H9 (cell line): ENCODE data around the gene SYT7. TPM values are rescaled to one million over a fixed set of nuclear protein-coding genes. Genes with fewer than 3 reads are reported as not detected.

ENCODE experiments used
- DNase-seq: peaks from one replicate; pipeline ENCODE4 v3.0.0-alpha.2; 2017
- H2AFZ ChIP-seq: one replicate; pipeline ENCODE4 v1.6.1; 2013; ENCODE audit warnings: mild to moderate bottlenecking, low read length, control low read depth, moderate library complexity
- H2AK5ac ChIP-seq: 2 replicates; pipeline ENCODE4 v1.6.1; 2013; ENCODE audit warnings: low read length, control low read depth, mixed read lengths; ENCODE audit not compliant: insufficient read length
- H2BK120ac ChIP-seq: one replicate; pipeline ENCODE4 v1.6.1; 2013; ENCODE audit warnings: low read depth, mild to moderate bottlenecking, low read length, control low read depth, inconsistent platforms; ENCODE audit not compliant: poor library complexity, severe bottlenecking
- H2BK12ac ChIP-seq: 2 replicates; pipeline ENCODE4 v1.6.1; 2013; ENCODE audit warnings: low read length, control low read depth, mixed read lengths, low read depth; ENCODE audit not compliant: insufficient read length
- H2BK15ac ChIP-seq: 2 replicates; pipeline ENCODE4 v1.6.1; 2013; ENCODE audit warnings: low read depth, low read length, control low read depth
- H2BK20ac ChIP-seq: one replicate; pipeline ENCODE4 v1.6.1; 2013; ENCODE audit warnings: low read depth, mild to moderate bottlenecking, low read length, control low read depth, inconsistent platforms; ENCODE audit not compliant: poor library complexity, severe bottlenecking
- H2BK5ac ChIP-seq: 2 replicates; pipeline ENCODE4 v1.6.1; 2013; ENCODE audit warnings: low read length, control low read depth, mixed read lengths; ENCODE audit not compliant: insufficient read length
- H3K14ac ChIP-seq: 2 replicates; pipeline ENCODE4 v1.6.1; 2013; ENCODE audit warnings: low read length, control low read depth; ENCODE audit not compliant: insufficient read depth
- H3K18ac ChIP-seq: 2 replicates; pipeline ENCODE4 v1.6.1; 2013; ENCODE audit warnings: low read depth, mild to moderate bottlenecking, mixed read lengths, low read length, control low read depth; ENCODE audit not compliant: insufficient read length
- H3K23ac ChIP-seq: 2 replicates; pipeline ENCODE4 v1.6.1; 2013; ENCODE audit warnings: low read length, control low read depth, mixed read lengths, low read depth; ENCODE audit not compliant: insufficient read length
- H3K23me2 ChIP-seq: 2 replicates; pipeline ENCODE4 v1.6.1; 2013; ENCODE audit warnings: low read depth, mild to moderate bottlenecking, mixed read lengths, low read length, control low read depth; ENCODE audit not compliant: insufficient read length, poor library complexity, severe bottlenecking
- H3K27ac ChIP-seq: 2 replicates; pipeline ENCODE4 v1.5.1; 2013; ENCODE audit warnings: low read length, control low read depth, mixed read lengths, low read depth; ENCODE audit not compliant: insufficient read length
- H3K27me3 ChIP-seq: 2 replicates; pipeline ENCODE4 v1.6.1; 2013; ENCODE audit warnings: low read length, control low read depth, inconsistent platforms; ENCODE audit not compliant: insufficient read depth
- H3K4ac ChIP-seq: 2 replicates; pipeline ENCODE4 v1.6.1; 2013; ENCODE audit warnings: low read depth, mild to moderate bottlenecking, control low read depth, inconsistent platforms, low read length, moderate library complexity
- H3K4me1 ChIP-seq: 2 replicates; pipeline ENCODE4 v1.6.1; 2013; ENCODE audit warnings: low read length, control low read depth, inconsistent platforms; ENCODE audit not compliant: insufficient read depth
- H3K4me2 ChIP-seq: 2 replicates; pipeline ENCODE4 v1.6.1; 2013; ENCODE audit warnings: low read length, control low read depth, mixed read lengths; ENCODE audit not compliant: insufficient read length, insufficient read depth
- H3K56ac ChIP-seq: 2 replicates; pipeline ENCODE4 v1.6.1; 2013; ENCODE audit warnings: low read depth, mild to moderate bottlenecking, mixed read lengths, low read length, control low read depth; ENCODE audit not compliant: insufficient read length
- H3K79me1 ChIP-seq: 2 replicates; pipeline ENCODE4 v1.6.1; 2013; ENCODE audit warnings: low read depth, mild to moderate bottlenecking, moderate library complexity, low read length, control low read depth, inconsistent platforms; ENCODE audit not compliant: insufficient read depth, poor library complexity, severe bottlenecking
- H3K79me2 ChIP-seq: 2 replicates; pipeline ENCODE4 v1.6.1; 2013; ENCODE audit warnings: low read length, control low read depth, inconsistent platforms; ENCODE audit not compliant: insufficient read depth
- H3K9ac ChIP-seq: 2 replicates; pipeline ENCODE4 v1.6.1; 2013; ENCODE audit warnings: low read length, control low read depth, mixed read lengths; ENCODE audit not compliant: insufficient read length; ENCODE audit errors: extremely low read depth
- H3K9me3 ChIP-seq: one replicate; pipeline ENCODE4 v1.6.1; 2013; ENCODE audit warnings: low read depth, low read length, inconsistent platforms; ENCODE audit not compliant: control insufficient read depth
- H3T11ph ChIP-seq: one replicate; pipeline ENCODE4 v1.6.1; 2013; ENCODE audit warnings: mild to moderate bottlenecking, low read length, control low read depth, inconsistent platforms
- H4K20me1 ChIP-seq: one replicate; pipeline ENCODE4 v1.6.1; 2013; ENCODE audit not compliant: control insufficient read depth, insufficient read length, insufficient read depth
- H4K5ac ChIP-seq: 2 replicates; pipeline ENCODE4 v1.6.1; 2013; ENCODE audit warnings: low read depth, mild to moderate bottlenecking, mixed read lengths, low read length, control low read depth; ENCODE audit not compliant: insufficient read length
- H4K8ac ChIP-seq: replicated peaks from 2 replicates; pipeline ENCODE4 v1.6.1; 2013; ENCODE audit warnings: low read length, control low read depth, mixed read lengths, low read depth; ENCODE audit not compliant: insufficient read length
- H4K91ac ChIP-seq: 2 replicates; pipeline ENCODE4 v1.6.1; 2013; ENCODE audit warnings: low read depth, mild to moderate bottlenecking, moderate library complexity, mixed read lengths, low read length, control low read depth; ENCODE audit not compliant: insufficient read length
- H3K27ac Mint-ChIP-seq, 3 experiments: 2 replicates in 2 of 3; 3 replicates in 1 of 3; pipeline ENCODE4 v1.8.0; 2020 to 2021; ENCODE audit warnings: mixed read lengths in 3 of 3, mild to moderate bottlenecking in 1 of 3, moderate library complexity in 1 of 3
- H3K27me3 Mint-ChIP-seq: 2 replicates; pipeline ENCODE4 v1.8.0; 2021; ENCODE audit warnings: low read depth, mild to moderate bottlenecking, moderate library complexity, mixed read lengths
- H3K36me3 Mint-ChIP-seq, 3 experiments: 2 replicates in 2 of 3; 3 replicates in 1 of 3; pipeline ENCODE4 v1.8.0; 2020 to 2021; ENCODE audit warnings: low read depth in 3 of 3, mixed read lengths in 3 of 3; ENCODE audit not compliant: insufficient read depth in 1 of 3
- H3K4me1 Mint-ChIP-seq, 2 experiments: 2 replicates each; pipeline ENCODE4 v1.8.0; 2020; ENCODE audit warnings: mixed read lengths in 2 of 2
- H3K4me3 Mint-ChIP-seq, 2 experiments: 2 replicates in 1 of 2; 3 replicates in 1 of 2; pipeline ENCODE4 v1.8.0; 2020 to 2021; ENCODE audit warnings: mild to moderate bottlenecking in 2 of 2, mixed read lengths in 2 of 2, moderate library complexity in 1 of 2
- H3K9me3 Mint-ChIP-seq, 2 experiments: 2 replicates in 1 of 2; 3 replicates in 1 of 2; pipeline ENCODE4 v1.8.0; 2020; ENCODE audit warnings: mild to moderate bottlenecking in 2 of 2, mixed read lengths in 2 of 2, moderate library complexity in 1 of 2
- WGBS: extraction: QIAGEN DNeasy Blood & Tissue Kit; methylation state at CpG from one replicate; pipeline ENCODE4 v1.1.7; 2013; ENCODE audit warnings: missing lambda C conversion rate, low lambda C conversion rate, mixed read lengths; ENCODE audit not compliant: insufficient read length; ENCODE audit errors: extremely low coverage; 5-methylcytosine and 5-hydroxymethylcytosine counted together
- total RNA-seq: library from RNA; stranded (reverse); gene quantifications from 2 replicates; pipeline ENCODE4 v1.2.1, GENCODE V29; 2021
- TF ChIP-seq, protein P1 (sequence below): fragments of 200-600 bp; sonication (generic); conservative IDR thresholded peaks from 3 replicates; pipeline ENCODE4 v1.8.0; 2021; ENCODE audit warnings: antibody characterized with exemption, mild to moderate bottlenecking

SYT7 gene
- total RNA-seq, 1 experiment from 2014 or later = 8.8 TPM

DNA sequence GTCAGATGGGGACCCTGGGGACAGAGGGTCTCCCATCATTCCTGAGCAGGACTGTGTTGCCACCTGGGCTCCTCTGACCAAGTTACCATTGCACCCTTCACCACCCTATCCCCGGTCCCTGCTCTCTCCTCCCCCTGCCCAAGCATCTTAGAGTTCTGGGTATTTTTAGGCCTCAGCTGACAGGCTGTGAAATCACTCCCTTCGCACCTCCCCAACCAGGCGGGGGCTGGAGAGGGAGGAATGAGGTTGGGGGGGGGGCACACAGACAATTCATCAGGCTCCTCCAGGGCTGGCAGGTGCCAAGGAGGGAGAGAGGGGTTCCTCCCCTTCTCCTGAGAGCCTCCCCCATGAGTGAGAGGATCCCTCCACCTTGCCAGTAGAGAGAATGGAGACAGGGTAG, 9.0 kb downstream of the SYT7 start:
- no peak overlapping the region for H3K23ac ChIP-seq
- WGBS = no CpG with 5 or more reads among the region's 3 CpGs
- H2BK12ac ChIP-seq = no peak overlapping the region
- no peak overlapping the region for H3K14ac ChIP-seq
- H3K4me2 ChIP-seq = no peak overlapping the region
- H4K8ac ChIP-seq = no peak overlapping the region
- no peak overlapping the region for H2BK5ac ChIP-seq
- DNase-seq = no peak
- H3K27ac ChIP-seq = no peak overlapping the region
- no peak overlapping the region for H3K56ac ChIP-seq
- no peak overlapping the region for H2BK120ac ChIP-seq
- no peaks in the 10 kb centered on the region for H4K20me1 ChIP-seq
- H4K91ac ChIP-seq = no peak overlapping the region
- H3T11ph ChIP-seq = no peak overlapping the region
- no peak overlapping the region for H3K9ac ChIP-seq
- TF ChIP-seq, protein P1, sequence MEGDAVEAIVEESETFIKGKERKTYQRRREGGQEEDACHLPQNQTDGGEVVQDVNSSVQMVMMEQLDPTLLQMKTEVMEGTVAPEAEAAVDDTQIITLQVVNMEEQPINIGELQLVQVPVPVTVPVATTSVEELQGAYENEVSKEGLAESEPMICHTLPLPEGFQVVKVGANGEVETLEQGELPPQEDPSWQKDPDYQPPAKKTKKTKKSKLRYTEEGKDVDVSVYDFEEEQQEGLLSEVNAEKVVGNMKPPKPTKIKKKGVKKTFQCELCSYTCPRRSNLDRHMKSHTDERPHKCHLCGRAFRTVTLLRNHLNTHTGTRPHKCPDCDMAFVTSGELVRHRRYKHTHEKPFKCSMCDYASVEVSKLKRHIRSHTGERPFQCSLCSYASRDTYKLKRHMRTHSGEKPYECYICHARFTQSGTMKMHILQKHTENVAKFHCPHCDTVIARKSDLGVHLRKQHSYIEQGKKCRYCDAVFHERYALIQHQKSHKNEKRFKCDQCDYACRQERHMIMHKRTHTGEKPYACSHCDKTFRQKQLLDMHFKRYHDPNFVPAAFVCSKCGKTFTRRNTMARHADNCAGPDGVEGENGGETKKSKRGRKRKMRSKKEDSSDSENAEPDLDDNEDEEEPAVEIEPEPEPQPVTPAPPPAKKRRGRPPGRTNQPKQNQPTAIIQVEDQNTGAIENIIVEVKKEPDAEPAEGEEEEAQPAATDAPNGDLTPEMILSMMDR = no peak
- no peaks in the 10 kb centered on the region for H3K79me1 ChIP-seq
- Mint-ChIP-seq H3K9me3 (no peaks in the 10 kb centered on the region; a peak in 1 of 5 replicates), H3K27me3 (peaks cover 34% of the 10 kb centered on the region), H3K4me3 (no peak overlapping the region), H3K4me1 (peaks cover 22 to 43% of the 10 kb centered on the region in 2 experiments), H3K36me3 (no peaks in the 10 kb centered on the region), H3K27ac (no peak overlapping the region)
- peaks cover 2% of the 10 kb centered on the region; the same call in 1 of the 2 replicates for H3K27me3 ChIP-seq
- H4K5ac ChIP-seq = no peak overlapping the region
- H3K4me1 ChIP-seq = no peaks in the 10 kb centered on the region; the same call in 1 of the 2 replicates
- no peak overlapping the region for H3K4ac ChIP-seq
- H2AFZ ChIP-seq = no peak overlapping the region
- H2AK5ac ChIP-seq = no peak overlapping the region
- H3K79me2 ChIP-seq = no peaks in the 10 kb centered on the region
- H2BK20ac ChIP-seq = no peak overlapping the region
- H2BK15ac ChIP-seq = no peak overlapping the region
- H3K9me3 ChIP-seq = no peaks in the 10 kb centered on the region
- peaks cover 5% of the 10 kb centered on the region for H3K23me2 ChIP-seq
- no peak overlapping the region for H3K18ac ChIP-seq
